HG02678 (cell line): ENCODE measurements around the gene TTC28.

Experiments
- ATAC-seq: cut with Tn5 transposase; IDR thresholded peaks from one replicate; pipeline ENCODE4 v1.9.1; 2021; ENCODE audit warnings: mild to moderate bottlenecking, moderate library complexity; ENCODE audit not compliant: unreplicated experiment

Gene TTC28

DNA sequence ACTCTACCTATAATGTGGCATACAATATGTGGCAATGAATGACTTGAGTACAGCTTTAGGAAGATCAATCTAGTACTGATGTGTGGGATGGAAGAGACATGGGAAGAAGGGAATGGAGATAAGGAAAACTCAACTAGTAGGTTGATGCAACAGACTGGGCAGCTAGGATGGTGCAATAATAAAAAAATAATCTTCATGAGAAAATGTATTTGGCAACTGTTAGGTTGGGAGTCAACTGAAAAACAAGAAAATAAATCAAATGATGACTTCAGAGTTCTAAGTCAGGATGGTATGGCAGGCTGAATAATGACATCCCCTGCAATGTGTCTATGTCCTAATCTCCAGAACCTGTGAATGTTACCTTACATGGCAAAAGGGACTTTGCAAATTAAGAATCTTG, 523.8 kb downstream of the TTC28 start:
- no peak for ATAC-seq

DNA sequence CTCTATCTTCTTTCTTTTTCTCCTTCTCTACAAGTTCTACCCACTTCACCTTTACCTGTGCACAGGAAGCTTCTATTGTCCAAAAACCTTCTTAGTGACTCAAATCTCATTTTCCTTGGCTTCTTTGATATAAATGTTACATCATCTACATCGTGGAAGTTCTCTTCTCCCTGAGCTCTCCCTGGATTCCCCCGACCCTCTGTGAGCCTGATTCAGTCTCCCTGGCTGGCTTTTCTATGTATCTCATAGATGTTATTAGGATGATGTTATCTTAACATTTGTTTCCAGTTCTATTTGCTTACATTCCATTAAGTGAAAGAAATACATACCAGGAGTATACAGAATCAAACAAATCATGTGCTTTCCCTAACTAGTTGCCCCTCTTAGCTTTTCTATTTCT, 524.8 kb downstream of the TTC28 start:
- no peak for ATAC-seq

DNA sequence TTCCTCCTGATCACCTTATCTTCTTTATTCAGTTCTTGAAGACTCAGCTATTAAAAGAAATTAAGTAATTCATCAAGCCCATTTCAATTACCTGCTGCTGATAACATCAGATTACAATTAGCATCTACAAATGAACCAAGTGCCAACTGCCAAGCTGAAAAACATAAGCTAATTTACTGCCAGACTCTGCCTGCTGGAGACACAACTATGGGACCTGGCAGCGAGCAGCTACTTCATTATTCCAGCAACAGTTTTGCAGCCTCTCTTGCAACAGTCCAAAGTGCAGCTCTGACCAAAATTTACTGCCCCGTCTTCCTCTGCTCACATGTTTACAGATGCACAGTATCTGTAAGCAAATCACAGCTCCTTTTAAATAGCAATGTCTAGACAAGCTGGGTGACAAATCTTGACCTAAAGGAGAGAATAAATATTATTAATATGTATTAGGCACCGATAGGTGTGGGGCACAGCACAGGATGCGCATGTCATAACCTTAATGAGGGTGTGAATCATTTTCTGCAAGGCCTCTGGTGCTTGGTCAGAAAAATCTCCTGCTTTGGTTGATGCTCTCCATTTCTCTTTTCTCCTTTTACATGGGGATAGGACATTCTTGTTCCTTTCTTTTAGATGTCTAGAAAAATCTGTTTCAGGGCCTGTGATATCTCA, 528.4 kb downstream of the TTC28 start:
- ATAC-seq = no peak

DNA sequence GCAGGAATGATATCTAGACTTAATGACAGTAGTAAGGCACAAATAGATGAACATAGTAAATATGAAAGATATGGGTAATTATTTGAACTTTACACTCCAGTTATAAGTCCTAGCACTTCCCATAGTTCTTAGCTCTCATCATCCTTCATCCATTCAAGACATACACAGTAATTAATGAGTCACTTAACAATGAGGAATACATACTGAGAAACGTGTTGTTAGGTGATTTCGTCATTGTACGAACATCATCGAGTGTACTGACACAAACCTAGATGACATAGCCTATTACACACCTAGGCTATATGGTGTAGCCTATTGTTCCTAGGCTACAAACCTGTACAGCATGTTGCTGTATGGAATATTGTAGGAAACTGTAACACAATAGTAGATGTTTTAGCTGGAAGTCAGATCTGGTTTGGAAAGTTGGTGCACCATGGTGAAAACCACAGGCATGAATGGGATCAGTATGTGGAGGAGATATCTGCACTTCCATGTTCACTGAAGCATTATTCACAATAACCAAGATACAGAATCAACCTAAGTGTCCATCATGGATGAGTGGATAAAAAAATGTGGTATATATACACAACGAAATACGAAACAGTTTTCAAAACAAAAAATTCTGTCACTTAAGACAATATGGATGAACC, 530.7 kb downstream of the TTC28 start:
- no peak for ATAC-seq

DNA sequence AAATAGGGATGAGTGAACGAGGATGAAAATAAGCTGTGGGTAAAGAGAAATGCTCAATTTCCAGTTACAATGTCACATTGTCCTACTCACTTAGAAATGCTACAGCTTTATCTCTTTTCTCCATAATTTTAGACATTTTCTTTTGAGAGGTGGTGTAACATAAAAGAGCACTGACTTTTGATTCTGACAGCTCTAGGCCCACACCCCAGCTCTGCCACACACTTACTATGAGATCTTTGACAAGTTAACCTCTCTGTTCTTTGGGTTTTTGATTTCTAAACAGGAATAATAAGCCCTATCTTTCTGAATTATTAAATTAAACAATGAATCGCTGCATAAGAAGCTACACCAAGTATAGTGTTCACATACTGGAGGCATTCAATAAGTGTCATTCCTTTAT, 532.2 kb downstream of the TTC28 start:
- no peak for ATAC-seq

DNA sequence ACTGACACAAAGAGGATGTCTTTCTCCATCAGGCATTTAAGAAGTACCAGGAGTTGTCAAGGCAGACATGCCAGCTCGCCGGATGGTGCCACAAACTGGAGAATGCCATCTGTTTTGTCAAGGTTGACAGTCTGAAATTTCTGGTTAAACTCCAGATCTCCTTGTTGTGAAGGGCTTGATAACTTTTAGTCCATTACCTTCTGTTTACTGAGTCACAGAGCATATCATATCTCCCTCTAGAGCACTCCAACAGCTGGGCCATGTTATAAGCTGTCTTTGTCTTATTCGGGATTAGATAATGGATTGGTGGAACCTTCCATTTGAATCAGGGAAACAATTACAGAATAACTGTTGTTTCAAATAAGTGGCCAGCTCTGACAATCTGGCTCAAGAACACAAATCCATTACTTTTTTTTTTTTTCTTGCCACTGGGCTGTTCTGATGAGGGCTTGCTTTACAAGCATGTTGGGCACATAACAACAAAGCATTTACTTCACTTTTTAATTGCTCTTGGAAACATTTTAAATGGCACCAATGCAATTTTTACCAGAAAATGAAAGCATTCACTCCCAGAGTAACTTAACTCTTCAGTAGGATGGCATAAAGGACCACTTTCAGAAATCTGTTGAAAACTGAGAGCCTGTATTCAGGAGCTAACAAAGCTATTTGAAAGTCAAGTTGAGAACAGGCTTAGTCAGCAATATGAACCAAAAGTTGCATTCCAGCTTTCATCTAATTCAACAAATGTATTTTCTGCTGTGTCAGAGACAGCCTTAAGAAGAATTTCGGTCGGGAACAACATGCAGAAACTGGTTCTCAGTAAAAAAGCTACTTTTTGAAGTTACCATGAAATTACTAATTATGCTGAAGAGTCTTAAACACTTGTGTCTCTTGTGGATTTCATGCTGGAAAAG, 533.0 kb downstream of the TTC28 start:
- ATAC-seq = no peak

DNA sequence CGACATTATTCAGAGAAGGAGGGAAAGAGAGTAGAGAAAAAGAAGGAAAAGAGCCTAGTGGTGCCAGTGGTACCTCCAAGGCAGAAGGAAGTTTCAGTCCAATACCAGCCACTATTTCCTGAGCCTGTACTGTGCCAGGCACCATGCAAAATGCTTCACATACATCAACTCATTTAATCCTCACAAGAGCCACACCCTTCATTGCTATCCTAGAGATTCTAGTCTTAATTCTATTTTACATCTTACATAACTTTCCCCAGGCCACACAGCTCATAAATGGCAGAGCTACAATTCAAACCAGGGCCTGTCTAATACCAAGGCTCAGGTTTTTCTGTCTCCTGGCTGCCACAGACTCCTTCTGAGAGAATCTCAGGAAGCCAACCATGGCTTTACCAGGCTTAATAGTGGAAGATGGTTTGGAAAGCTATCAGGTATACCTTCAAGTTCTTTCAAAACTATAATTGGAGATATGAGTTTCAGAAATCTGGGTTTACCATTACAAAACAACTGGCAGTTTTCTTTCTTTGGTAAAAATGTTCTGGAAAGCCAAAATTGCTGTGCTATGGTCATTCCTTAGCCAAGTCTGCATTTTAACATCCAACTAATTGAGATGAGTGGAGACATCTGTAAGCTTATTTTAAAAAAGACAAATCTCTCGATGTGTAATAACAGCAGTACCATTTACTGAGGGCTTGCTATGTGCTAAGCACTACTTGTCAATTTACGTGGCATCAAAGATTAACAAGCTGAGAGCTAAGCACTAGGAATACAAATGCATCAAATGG, 535.5 kb downstream of the TTC28 start:
- ATAC-seq = no peak

DNA sequence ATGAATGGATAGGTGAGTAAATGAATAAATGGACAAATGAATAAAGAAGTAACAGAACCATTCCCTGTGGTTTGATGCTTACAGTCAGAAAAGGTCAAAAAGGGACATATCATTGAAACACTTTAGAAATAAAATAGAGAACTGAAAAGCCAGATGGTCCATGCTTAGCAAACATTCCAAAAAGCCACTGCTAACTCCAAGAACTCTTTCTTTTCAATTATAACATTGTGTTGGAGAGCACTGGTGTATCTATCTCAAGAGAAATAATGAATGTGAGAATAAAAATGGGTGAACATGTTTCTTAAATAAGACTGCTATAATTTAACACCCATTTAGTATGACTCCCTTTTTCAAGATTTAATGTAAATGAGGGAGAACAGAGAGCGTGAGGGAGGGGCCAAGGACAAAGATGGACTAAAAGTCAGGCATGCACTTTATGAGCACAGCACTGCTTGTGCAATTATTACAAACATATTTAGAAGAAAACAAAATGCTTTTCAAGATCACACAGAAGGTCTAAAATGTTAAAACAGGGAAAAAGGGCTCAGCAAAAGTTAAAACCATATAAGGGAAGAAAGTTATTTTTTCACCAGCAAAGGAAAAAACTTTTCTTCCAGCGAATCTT, 536.3 kb downstream of the TTC28 start:
- ATAC-seq = no peak

DNA sequence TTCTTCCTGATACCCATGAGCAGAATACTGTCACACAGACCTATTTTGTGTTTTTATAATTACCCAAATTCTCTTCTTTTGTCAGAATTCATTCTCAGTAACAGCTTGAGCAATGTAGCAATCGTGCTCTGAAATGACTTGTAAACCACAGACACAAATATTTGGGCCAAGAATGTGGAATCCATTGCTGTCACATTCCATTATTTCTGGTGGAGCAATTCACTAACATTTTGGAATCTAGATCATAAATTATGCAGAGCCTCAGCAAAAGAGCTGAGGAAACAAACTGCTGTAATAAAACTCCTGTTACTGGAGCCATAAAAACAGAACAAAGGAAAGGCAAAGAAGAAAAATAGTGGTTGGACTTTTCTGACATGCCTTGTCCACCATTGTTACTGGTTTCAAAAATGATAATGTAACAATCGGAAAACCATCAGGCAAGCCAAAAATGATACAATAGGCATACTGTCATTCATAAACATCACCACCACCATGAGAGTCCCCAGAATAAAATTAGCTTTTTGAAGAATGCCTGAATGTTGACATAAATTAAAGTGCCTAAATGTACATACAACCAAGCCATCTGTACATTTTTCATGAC, 537.2 kb downstream of the TTC28 start:
- no peak for ATAC-seq

DNA sequence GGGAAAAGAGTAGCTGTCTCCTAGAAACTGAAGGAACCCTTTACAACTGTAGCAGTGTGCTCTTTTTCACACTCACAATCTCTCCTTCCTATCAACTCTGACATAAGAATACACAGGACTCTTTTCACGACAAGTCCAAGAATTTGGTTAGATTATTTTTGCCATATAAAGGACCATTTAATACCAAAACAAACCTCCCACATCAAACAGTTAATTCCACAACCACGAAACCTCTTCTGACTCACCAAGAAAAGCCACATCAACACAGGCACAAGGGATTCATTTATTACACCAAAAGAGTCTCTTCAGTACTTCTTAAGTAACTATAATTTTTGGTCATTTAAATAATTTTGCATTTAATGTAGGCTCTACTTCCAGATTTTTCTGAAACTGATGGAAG, 538.0 kb downstream of the TTC28 start:
- ATAC-seq = no peak

DNA sequence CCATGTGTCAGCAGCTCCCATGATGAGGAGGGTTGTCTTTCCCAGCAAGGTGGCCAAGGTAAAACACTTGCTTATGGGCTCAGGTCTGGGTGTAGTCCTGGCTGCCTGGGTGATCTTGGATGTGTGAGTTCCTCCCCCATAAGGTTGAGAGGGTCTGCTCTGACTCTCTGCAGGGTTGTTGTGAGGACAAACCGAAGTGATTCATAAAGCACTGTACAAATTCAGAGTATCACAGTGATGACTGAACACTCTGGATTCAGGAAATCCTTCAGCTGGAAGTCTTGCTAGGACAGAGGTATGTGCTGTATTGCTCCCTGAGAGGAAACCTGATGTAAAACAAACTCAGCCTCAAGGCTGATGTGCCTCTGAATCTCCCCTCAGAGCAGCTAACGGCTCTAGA, 539.7 kb downstream of the TTC28 start:
- ATAC-seq = no peak

DNA sequence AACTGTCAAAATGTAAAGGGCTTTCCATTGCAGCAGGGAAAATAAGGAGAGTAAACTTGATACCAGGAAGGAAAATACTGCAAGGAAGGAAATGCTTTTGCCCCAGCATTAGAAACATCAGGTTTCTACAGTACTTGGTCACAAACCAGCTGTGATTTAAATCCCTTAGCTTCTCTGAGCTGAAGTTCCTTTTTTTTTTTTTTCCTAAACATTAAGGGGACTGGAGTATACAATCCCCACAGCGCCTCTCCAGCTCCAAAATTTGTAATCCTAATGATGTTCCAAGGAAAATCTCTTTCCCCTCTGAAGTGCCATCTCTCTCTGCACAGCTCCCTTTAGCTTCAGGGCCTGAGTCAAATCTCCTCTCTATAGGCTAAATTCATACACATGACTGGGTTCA, 540.1 kb downstream of the TTC28 start:
- no peak for ATAC-seq

DNA sequence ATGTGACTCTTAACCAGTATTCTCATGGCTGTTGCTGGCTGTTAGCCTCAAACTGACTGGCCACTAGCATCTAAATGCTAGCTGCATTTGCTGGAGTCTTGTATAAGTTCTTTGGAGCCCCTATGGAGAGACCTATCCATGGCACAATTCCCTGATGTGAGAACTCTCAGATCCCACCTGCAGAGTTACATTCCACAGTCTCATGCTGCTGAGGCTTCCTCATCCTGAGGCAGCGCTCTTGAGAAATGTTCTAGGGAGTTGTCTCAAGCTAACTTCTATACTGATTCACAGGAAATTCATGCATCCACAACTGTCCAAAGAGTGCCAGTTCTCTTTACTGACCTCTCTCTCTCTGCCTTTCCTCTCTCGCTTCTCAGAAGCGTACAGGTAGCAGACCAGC, 542.6 kb downstream of the TTC28 start:
- ATAC-seq = no peak

DNA sequence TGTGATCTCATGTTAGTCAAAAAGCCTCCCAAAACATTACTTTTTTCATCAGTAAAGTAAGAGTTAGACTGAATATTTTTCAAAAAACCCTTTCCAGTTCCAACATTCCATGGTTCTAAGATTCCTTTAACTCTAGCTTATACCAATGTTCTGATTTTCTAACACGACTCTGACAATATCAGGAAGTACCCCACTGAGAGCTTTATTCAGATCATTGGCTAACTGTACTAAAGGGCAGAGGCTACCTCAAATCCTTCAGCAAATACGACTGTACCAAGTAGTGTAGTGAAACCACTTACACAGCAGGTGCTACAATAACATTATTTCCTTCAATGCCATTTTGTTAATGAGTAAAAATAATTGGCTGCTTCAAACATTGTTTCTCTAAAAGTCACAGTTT, 547.2 kb downstream of the TTC28 start:
- ATAC-seq = no peak

DNA sequence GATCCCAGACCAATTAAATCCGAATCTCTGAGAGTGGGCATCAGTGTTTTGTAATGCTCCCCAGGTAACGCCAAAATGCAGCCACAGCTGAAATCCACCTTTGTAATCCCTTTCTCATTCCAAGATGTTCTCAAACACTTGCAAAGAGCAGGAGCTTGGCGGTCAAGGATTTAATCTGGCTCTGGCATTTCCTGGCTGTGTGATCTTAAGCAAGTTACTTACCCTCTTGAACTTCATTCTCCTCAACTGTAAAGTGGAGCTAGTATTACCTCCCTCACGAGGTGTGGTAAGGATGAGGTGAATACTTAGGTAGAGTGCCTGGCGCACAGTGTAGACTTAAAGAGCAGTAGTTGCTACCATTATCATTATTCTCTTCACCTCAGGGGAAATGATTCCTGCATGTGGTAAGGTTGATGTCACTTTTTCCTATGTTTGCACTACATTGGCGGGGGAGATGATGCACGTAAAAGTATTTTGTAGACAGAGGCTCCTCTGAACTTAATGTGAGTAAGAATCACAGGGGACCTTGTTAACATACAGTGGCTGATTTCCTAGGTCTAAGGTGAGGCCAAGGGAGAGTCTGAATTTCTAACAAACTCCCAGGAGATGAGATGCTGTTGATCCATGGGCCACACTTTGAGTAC, 550.2 kb downstream of the TTC28 start:
- no peak for ATAC-seq

DNA sequence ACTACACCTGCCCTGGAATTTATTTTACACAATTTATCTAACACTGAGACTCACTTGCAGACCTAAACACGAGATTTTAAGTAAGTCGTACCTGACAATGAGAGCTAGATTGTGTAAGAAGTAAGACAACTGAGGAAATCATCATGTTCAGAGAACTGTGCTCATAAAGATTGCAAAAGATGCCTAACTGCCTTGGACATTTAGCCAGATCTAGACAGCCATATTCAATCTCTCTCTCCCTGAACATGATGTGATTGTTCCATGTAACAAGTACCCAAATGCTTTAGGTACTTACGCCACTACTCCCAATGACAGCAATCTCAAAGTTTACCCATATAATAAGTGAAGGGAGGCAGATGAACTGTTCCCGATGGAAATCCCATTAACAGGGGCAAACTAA, 550.8 kb downstream of the TTC28 start:
- ATAC-seq = no peak

DNA sequence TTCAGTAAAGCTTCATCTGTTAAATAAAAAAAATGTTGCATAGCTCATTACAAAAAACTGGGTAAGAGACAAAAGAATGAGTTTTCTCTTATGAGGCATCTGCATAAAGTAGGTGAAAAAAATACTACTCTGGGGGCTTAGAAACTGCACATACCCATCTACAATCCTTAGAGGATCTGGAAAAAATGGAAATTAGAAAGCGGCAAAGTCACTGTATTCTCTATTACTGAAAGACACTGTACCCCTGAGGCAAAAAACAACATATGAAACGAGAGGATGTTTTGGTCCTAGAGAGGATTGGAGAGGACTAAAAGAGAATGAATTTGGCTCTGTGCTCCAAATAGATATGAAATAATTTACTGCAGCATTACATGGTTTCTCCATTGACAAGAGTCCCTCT, 553.8 kb downstream of the TTC28 start:
- no peak for ATAC-seq

DNA sequence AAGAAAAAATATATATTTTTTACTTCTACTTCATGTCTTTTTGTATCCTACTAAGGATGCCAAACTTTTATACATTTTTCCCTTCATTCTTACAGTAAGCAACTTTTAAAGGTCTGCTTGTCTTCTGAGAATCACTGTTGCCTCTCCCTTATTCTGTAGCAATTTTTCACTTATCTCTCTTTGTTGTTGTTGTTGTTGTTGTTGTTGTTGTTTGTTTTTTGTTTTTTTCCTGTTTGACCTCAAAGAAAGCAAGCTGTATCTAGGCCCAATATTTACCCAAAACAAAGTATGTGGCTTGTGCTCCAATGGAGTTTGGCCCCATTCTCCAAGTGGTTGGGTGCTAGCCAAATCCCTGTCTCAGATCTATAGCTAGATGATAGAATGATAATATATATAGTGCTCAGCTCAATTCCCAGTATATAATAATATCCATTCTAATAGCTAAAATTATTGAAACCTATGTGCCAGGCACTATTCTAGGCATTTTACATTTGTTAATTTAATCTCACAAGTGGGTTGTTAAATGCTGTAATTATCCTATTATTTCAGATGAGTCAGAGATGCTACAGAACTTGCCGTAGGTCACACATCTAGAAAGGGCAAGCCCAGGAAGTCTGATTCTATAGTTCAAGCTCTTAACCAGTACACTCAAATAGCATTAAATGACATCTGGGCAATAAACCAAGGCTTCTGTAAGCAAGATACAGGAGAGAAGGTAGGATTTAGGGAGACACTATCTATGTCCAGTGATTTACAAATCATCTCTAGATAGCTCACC, 555.5 kb downstream of the TTC28 start:
- ATAC-seq = no peak
